HepG2 (cell line): ENCODE measurements around the gene ABHD2.

Experiments used
- ARHGAP35 ChIP-seq: sonication (generic); formaldehyde crosslinking; IDR thresholded peaks from 2 replicates; pipeline ENCODE4 v1.9.0; 2022; ENCODE audit warnings: mild to moderate bottlenecking, inconsistent platforms, moderate library complexity, missing genetic modification reagents, borderline replicate concordance
- CENPBD1 ChIP-seq: sonication (generic); formaldehyde crosslinking; IDR thresholded peaks from 2 replicates; pipeline ENCODE4 v1.8.0; 2022; ENCODE audit warnings: missing genetic modification reagents, low read depth, mild to moderate bottlenecking, borderline replicate concordance
- CTCF ChIP-seq: sonication (generic); formaldehyde crosslinking; IDR thresholded peaks from 2 replicates; pipeline ENCODE4 v1.5.0; 2020; ENCODE audit warnings: mild to moderate bottlenecking, missing genetic modification reagents, moderate library complexity
- HINFP ChIP-seq: sonication (generic); formaldehyde crosslinking; IDR thresholded peaks from 2 replicates; pipeline ENCODE4 v1.4.0; 2020; ENCODE audit warnings: low read depth, mild to moderate bottlenecking, missing genetic modification reagents
- MTA1 ChIP-seq: sonication (generic); formaldehyde crosslinking; IDR thresholded peaks from 2 replicates; pipeline ENCODE4 v1.4.0; 2020; ENCODE audit warnings: missing genetic modification reagents, mild to moderate bottlenecking, borderline replicate concordance
- MTA3 ChIP-seq: sonication (generic); formaldehyde crosslinking; IDR thresholded peaks from 2 replicates; pipeline ENCODE4 v1.4.0; 2020; ENCODE audit warnings: missing genetic modification reagents
- MXI1 ChIP-seq: IDR thresholded peaks from 3 replicates; pipeline ENCODE4 v1.6.1; 2012; ENCODE audit warnings: low read depth, low read length, inconsistent platforms, borderline replicate concordance
- PATZ1 ChIP-seq: sonication (generic); formaldehyde crosslinking; IDR thresholded peaks from 2 replicates; pipeline ENCODE4 v1.4.0; 2020; ENCODE audit warnings: missing genetic modification reagents
- PITX1 ChIP-seq: sonication (generic); formaldehyde crosslinking; IDR thresholded peaks from 2 replicates; pipeline ENCODE4 v1.5.1; 2020; ENCODE audit warnings: mild to moderate bottlenecking, missing genetic modification reagents
- STAT6 ChIP-seq: sonication (generic); formaldehyde crosslinking; IDR thresholded peaks from 2 replicates; pipeline ENCODE4 v1.4.0; 2020; ENCODE audit warnings: missing genetic modification reagents, mild to moderate bottlenecking, borderline replicate concordance
- UBTF ChIP-seq: sonication (generic); formaldehyde crosslinking; IDR thresholded peaks from 2 replicates; pipeline ENCODE4 v1.4.0; 2020; ENCODE audit warnings: mild to moderate bottlenecking, missing genetic modification reagents
- USF2 ChIP-seq, 2 experiments: sonication (generic) in 1 of 2; formaldehyde crosslinking in 1 of 2; IDR thresholded peaks; 2 replicates each; pipeline versions ENCODE4 v1.5.1 to v1.6.1; 2011 to 2020; ENCODE audit warnings: borderline replicate concordance in 1 of 2, low read depth in 1 of 2, low read length in 1 of 2, mild to moderate bottlenecking in 1 of 2, missing genetic modification reagents in 1 of 2, moderate library complexity in 1 of 2

- peak; percentile 97 for TF ChIP-seq MXI1
- no peak for TF ChIP-seq MTA1 (CRISPR knock-in tag)
- no peak for TF ChIP-seq MTA3 (CRISPR knock-in tag)
- TF ChIP-seq UBTF (CRISPR knock-in tag) = peak; percentile 74
- no peak for TF ChIP-seq CENPBD1 (CRISPR knock-in tag)
- peak; percentile 99 for TF ChIP-seq CTCF (CRISPR knock-in tag)
- peak; percentile 43; the same call in 1 of the 2 replicates for TF ChIP-seq HINFP
- no peak for TF ChIP-seq STAT6 (CRISPR knock-in tag)
- TF ChIP-seq ARHGAP35 = no peak
- peak; percentile 92; the same call in 1 of the 2 replicates for TF ChIP-seq PATZ1 (CRISPR knock-in tag)
- 0 out of 2 replicates have a peak, but pooled peaks have one; percentile 12 for TF ChIP-seq PITX1 (CRISPR knock-in tag)
- TF ChIP-seq USF2 (IDR thresholded peaks at IDR 0.05; ENCODE audit: low read depth, low read length) = no peak
- TF ChIP-seq USF2 (CRISPR knock-in tag; IDR thresholded peaks at IDR 0.05; ENCODE audit: borderline replicate concordance) = no peak
Observed at GRCh38 chr15:89243691-89244573, 155.7 kb downstream of the ABHD2 start, which contains the start of gene FANCI.
